Peyer's patch (tissue), 4 donors: ENCODE results near the gene GJB2. TPM values are rescaled to one million over a fixed set of nuclear protein-coding genes. Genes with fewer than 3 reads are reported as not detected.

Experiments used
- DNase-seq, 3 donors: peaks; one replicate each; pipeline ENCODE4 v3.0.0-alpha.2; 2017 to 2019
- H3K27ac ChIP-seq, 4 donors: fragments of 200-600 bp; sonication (generic); one replicate each; pipeline ENCODE4 v1.5.1; 2016 to 2019
- H3K27me3 ChIP-seq, 2 donors: fragments of 200-600 bp; sonication (generic); one replicate each; pipeline ENCODE4 v1.5.1; 2019
- H3K36me3 ChIP-seq, 3 donors: fragments of 200-600 bp; sonication (generic); one replicate each; pipeline ENCODE4 v1.5.1; 2016 to 2019
- H3K4me1 ChIP-seq, 4 donors: fragments of 200-600 bp; sonication (generic); one replicate each; pipeline ENCODE4 v1.5.1; 2016 to 2019
- H3K4me3 ChIP-seq, 4 donors: fragments of 200-600 bp; sonication (generic); 1 replicate in 3 of 4; 2 replicates in 1 of 4; pipeline ENCODE4 v1.5.1; 2016 to 2019; ENCODE audit warnings: mild to moderate bottlenecking in 1 of 4
- H3K9me3 ChIP-seq, 4 donors: fragments of 200-600 bp; sonication (generic); one replicate each; pipeline ENCODE4 v1.5.1; 2016 to 2019; ENCODE audit warnings: mild to moderate bottlenecking in 1 of 4
- POLR2A ChIP-seq, 2 donors: fragments of 450-650 bp; IDR thresholded peaks; one replicate each; pipeline ENCODE4 v1.5.1; 2017; ENCODE audit warnings: antibody characterized with exemption in 2 of 2, mild to moderate bottlenecking in 2 of 2, moderate library complexity in 2 of 2
- total RNA-seq, 4 donors: library from RNA; depleted of rRNA; stranded (reverse); fragments of >200 nt; gene quantifications; one replicate each; pipeline ENCODE4 v1.1.0, GENCODE V29; 2016
- TF ChIP-seq, protein P1 (sequence below), 6 experiments: fragments of 450-650 bp in 4 of 6; fragments of 200-600 bp in 2 of 6; sonication (generic) in 1 of 6; IDR thresholded peaks; one replicate each; pipeline ENCODE4 v1.5.1; 2017 to 2019; ENCODE audit warnings: antibody characterized with exemption in 6 of 6, mild to moderate bottlenecking in 3 of 6, moderate library complexity in 1 of 6

Gene GJB2
- total RNA-seq, 4 donors from 2014 or later = 3.3 to 25.7 (median 14.1) TPM

DNA sequence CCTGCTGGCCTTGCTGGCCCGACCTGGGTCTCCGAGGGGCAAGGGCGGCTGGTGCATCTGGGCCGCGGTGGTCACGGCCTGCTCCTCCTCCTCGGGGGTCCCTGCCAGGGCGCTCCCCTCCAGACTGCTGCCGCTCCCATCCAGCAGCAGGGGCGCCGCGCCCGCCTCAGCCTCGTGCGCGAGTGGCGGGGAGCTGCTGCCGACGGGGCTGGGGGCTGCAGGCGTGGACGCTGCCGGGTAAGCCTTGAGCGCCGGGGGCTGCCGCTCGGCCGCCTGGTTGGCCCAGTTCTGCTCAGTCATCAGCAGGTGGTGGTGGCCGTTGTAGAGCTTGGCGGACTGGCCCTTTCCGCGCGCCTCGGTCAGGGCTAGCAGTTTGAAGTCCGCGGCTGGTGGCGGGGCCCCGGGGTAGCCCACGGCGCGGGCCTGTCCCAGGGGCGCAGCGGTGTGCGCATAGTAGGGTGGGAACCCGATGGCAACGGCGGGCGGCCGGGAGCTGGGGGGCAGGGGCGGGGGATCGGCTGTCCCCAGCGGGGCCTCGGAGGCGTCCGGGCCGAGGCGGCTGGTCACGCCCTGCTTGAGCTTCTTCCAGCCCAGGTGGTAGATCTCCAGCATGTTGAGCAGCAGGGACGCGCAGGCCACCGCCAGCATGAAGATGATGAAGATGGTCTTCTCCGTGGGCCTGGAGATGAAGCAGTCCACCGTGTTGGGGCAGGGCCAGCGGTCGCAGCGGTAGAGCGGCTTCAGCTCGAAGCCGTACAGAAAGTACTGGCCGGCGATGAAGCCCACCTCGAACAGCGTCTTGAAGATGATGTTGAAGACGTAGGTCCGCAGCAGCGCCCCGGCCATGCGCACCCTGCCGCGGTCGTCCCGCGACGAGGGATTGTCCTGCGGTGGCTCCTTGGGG is 50.5 kb downstream of the GJB2 start:
- Histone ChIP-seq H3K27me3 (peaks cover 0 to 10% of the 10 kb centered on the region in 2 donors), H3K36me3 (no peaks in the 10 kb centered on the region), H3K4me3 (no peak overlapping the region), H3K4me1 (no peaks in the 10 kb centered on the region), H3K9me3 (no peaks in the 10 kb centered on the region), H3K27ac (no peak overlapping the region)
- DNase-seq = no peak
- TF ChIP-seq, protein P1, sequence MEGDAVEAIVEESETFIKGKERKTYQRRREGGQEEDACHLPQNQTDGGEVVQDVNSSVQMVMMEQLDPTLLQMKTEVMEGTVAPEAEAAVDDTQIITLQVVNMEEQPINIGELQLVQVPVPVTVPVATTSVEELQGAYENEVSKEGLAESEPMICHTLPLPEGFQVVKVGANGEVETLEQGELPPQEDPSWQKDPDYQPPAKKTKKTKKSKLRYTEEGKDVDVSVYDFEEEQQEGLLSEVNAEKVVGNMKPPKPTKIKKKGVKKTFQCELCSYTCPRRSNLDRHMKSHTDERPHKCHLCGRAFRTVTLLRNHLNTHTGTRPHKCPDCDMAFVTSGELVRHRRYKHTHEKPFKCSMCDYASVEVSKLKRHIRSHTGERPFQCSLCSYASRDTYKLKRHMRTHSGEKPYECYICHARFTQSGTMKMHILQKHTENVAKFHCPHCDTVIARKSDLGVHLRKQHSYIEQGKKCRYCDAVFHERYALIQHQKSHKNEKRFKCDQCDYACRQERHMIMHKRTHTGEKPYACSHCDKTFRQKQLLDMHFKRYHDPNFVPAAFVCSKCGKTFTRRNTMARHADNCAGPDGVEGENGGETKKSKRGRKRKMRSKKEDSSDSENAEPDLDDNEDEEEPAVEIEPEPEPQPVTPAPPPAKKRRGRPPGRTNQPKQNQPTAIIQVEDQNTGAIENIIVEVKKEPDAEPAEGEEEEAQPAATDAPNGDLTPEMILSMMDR (IDR thresholded peaks at IDR 0.05) = no peak
- TF ChIP-seq POLR2A (IDR thresholded peaks at IDR 0.05) = no peak

DNA sequence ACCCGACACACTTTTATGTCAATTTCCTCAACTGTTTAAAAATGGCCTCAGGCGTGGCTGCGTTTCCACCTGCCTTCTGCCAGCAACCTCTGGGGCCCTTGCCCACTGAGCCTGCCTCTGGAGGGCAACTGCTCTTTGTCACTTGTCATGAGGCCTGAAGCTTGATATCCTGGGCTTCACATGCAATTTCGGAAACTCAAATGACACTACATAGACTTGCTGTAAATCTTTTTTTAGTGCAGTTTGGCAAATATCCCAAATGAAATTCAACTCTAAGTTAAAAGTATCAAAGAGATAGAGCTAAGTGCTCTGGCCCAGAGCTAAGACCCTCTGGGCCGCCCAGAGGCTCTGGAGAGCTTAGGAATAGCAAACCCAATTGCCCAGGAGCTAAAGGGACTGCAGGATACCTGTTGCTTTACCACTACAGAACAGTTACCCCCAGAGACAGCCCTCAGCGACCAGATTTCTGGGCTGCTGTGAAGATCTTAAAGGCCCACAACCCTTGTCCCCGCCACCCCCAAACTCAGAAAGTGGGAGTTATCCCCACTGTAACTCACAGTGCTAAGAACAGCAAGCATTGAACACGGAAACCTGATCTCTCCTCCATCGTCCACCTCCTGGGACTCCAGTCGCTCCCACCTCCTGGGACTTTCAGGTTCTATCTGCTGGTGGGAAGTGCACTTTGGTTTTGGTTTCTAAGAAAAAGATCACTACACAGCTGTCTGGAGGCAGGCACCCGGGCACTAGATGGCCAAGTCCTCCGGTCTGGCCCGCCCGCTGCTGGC is 51.3 kb downstream of the GJB2 start:
- Histone ChIP-seq H3K27ac (no peak overlapping the region), H3K4me3 (no peak overlapping the region), H3K4me1 (peaks cover 0 to 6% (median 0%) of the 10 kb centered on the region in 4 donors), H3K36me3 (no peaks in the 10 kb centered on the region), H3K9me3 (no peaks in the 10 kb centered on the region), H3K27me3 (peaks cover 0 to 15% of the 10 kb centered on the region in 2 donors)
- TF ChIP-seq POLR2A (IDR thresholded peaks at IDR 0.05) = no peak
- TF ChIP-seq, protein P1 (IDR thresholded peaks at IDR 0.05) = no peak
- DNase-seq = no peak

DNA sequence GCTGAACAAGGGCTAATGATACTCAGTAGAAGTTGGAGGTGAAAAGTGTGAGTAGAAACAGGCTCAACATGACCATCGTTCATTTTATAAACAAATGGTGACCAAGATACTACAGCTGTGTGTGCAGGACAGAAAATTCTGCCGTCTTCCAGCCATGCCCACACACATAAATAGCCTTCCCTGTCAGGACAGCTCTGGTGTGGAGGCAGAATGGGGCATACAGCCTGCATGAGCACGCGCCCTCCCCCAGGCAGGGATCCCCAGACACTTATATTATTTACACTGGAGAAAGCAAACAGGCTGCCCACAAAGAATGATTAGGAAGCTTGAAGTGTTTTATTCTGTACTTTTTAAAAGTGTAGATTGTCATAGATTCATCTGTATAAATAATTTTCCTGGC is 52.3 kb downstream of the GJB2 start:
- no peak for DNase-seq
- no peak overlapping the region for H3K27ac ChIP-seq
- H3K4me3 ChIP-seq = no peak overlapping the region
- H3K4me1 ChIP-seq = peaks cover 0 to 6% (median 0%) of the 10 kb centered on the region in 4 donors
- H3K9me3 ChIP-seq = no peaks in the 10 kb centered on the region
- H3K27me3 ChIP-seq = peaks cover 0 to 15% of the 10 kb centered on the region in 2 donors
- H3K36me3 ChIP-seq = no peaks in the 10 kb centered on the region
- TF ChIP-seq, protein P1 (IDR thresholded peaks at IDR 0.05) = no peak
- no peak for TF ChIP-seq POLR2A (IDR thresholded peaks at IDR 0.05)

DNA sequence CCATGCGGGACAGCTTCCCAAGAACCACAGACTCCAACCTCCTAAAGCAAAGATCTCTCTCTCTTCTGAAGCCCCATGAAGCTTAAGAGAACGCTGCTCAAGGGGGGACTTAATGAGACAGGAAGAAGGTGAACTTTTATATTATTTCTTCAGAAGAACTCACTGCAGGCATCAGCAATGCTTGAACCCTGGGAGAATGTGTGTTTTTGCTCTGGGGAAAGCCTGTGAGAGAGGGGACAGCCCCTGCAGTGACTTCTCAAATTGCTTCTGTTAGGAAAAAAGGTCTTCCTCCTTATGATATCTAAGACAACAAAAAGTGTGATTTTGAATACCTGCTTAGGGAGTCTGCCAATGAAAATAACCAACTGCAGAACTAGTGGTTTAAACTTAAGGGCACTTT is 54.9 kb downstream of the GJB2 start:
- Histone ChIP-seq H3K36me3 (no peaks in the 10 kb centered on the region), H3K27ac (no peak overlapping the region), H3K27me3 (peaks cover 0 to 12% of the 10 kb centered on the region in 2 donors), H3K9me3 (no peaks in the 10 kb centered on the region), H3K4me1 (peaks cover 0 to 6% (median 0%) of the 10 kb centered on the region in 4 donors), H3K4me3 (no peak overlapping the region)
- no peak for DNase-seq
- TF ChIP-seq, protein P1 (IDR thresholded peaks at IDR 0.05) = no peak
- TF ChIP-seq POLR2A (IDR thresholded peaks at IDR 0.05) = no peak

Other genes starting within 250 kb of the GJB2 start
- gene ZMYM2, start 234.2 kb downstream of the GJB2 start, total RNA-seq = 100 to 1,000 TPM in 1 of 4 donors, 10 to 100 TPM in 3; 50.3 to 149 (median 77.1) TPM
- gene GJA3, start 31.9 kb downstream of the GJB2 start, total RNA-seq = not detected
- gene GJB6, start 39.4 kb upstream of the GJB2 start, total RNA-seq = not detected